Stimulated activated CD8-positive, alpha-beta memory T cell treated with anti-CD3 and anti-CD28 coated beads, Interleukin-4, amount 100 ng/mL, for 1 hour (primary cell): Measurements from ENCODE around the gene NFATC3.

ENCODE experiments used
- DNase-seq, 2 donors: peaks; one replicate each; pipeline ENCODE4 v3.0.0-alpha.2; 2020; ENCODE audit warnings: low read depth in 2 of 2, low spot score in 1 of 2

The NFATC3 gene

DNA sequence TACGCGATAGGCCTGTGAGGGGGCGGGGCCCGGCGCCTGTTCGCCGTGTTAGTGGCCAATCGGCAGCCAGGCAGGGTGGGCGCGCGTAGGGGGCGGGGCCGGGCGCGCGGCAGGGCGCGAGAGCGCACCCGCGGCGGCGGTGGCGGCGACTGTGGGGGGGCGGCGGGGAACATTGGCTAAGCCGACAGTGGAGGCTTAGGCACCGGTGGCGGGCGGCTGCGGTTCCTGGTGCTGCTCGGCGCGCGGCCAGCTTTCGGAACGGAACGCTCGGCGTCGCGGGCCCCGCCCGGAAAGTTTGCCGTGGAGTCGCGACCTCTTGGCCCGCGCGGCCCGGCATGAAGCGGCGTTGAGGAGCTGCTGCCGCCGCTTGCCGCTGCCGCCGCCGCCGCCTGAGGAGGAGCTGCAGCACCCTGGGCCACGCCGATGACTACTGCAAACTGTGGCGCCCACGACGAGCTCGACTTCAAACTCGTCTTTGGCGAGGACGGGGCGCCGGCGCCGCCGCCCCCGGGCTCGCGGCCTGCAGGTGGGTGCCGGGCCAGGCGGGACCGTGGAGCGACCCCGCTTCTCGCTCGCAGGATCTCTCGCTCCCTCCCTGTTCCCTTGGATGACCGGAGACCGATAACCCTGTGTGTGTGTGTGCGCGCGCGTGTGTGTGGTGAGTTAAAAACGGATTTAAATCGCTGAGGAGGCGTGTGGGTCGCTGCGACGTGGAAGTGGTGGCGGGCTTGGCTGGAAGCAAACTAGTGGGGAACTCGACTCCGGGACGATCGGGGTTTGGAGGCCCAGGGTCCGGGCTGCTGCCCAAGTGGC is at the start of gene NFATC3:
NFATC3 (plus strand) TSS at position 112 of the 813 bp plus-strand sequence; CDS start at position 424, 312 bp downstream.
- peak; percentile 94 to 98 for DNase-seq

DNA sequence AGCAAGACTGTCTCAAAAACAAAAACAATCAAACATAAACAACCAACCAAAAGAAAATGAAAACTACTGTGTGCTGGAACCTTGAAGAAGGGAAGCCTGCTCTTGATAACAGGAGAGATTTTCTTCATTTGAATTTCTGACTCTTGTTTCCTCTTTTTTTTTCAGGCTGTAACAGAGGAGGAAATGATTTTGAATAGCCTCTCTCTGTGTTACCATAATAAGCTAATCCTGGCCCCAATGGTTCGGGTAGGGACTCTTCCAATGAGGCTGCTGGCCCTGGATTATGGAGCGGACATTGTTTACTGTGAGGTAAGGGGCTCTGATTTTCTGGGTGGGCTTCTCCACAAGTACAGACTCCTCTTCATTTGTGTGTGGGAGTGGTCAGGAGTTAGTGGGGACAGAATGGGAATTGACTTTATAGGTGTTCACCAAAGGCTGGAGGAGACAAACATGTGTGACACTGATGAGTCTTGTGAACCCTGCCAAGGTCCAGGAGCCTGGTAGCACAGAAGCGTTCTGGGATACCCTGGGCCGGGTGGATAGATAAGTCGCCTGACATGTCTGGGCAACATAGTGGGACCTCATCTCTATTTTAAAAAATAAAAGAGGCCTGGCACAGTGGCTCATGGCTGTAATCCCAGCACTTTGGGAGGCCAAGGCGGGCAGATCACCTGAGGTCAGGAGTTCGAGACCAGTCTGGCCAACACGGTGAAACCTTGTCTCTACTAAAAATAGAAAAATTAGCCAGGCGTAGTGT is 47.2 kb upstream of the NFATC3 start:
- DNase-seq: no peak

GRCh38 chr16:68040506-68041288 is 44.5 kb upstream of the NFATC3 start:
- peak; percentile 85 to 88 for DNase-seq

- no peak for DNase-seq
Measured at GRCh38 chr16:68041783-68042182, 43.4 kb upstream of the NFATC3 start.

DNA sequence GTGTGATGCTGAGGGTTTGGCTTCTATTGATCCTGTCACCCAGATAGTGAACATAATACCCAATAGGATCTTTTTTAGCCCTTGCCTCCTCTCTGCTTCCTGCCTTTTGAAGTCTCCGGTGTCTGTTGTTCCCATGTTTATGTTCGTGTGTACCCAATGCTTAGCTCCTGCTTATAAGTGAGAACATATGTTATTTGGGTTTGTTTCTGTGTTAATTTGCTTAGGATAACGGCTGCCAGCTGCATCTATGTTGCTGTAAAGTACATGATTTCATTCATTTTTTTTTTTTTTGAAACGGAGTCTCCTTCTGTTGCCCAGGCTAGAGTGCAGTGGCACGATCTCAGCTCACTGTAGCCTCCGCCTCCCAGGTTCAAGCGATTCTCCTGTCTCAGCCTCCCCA is 39.1 kb upstream of the NFATC3 start:
- DNase-seq: no peak

DNA sequence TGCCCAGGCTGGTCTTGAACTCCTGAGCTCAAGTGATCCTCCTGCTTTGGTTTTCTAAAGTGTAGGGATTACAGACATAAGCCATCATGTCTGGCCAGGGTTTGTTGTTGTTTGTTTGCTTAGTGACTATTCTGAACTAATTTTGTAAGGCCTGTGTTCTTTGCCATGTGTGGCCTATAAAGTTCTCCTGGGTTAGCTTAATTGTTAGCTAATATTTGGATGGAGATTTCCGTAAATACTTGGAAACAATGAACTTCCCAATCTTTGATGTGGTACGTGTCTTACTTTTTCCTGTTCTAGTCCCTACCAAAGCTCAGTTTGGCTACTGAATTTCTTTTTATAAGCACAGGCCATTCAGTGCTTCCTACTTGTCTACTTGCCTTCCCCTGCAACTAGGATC is 37.2 kb upstream of the NFATC3 start:
- no peak for DNase-seq

DNA sequence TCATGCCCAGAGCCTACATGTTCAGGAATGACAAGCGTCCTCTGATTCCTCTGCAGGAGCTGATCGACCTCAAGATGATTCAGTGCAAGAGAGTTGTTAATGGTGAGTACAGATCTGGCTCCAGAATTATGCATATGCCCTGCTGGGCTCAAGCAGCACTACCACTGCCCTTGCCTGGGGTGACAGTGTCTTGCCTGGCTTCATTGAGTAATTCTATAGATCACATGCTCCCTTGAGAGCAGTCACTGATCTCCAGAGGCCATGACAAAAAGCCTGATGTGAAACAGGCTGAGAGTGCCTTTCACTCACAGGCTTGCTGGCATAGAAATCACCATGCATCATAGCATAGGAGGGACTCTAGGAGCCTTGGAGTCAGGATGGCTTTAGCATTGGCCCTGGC is 35.7 kb upstream of the NFATC3 start:
- DNase-seq: no peak

DNA sequence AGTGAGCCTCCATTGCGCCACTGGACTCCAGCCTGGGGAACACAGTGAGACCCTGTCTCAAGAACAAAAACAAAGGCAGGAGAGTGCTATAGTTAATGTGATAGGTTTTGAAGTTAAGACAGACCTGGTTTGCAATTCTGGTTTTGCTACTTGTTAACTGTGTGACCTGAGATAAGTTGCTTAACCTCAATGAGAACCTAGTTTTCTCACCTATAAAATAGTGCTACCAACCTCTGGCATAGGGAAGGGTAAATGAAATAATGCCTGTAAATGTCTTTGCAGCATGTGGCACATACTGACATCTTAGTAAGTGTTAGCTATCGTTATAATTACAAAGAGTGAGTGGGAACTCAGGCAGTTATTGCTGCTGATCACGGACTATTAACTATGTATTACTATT is 29.8 kb upstream of the NFATC3 start:
- no peak for DNase-seq

GRCh38 chr16:68059804-68060203 is 25.4 kb upstream of the NFATC3 start:
- no peak for DNase-seq

DNA sequence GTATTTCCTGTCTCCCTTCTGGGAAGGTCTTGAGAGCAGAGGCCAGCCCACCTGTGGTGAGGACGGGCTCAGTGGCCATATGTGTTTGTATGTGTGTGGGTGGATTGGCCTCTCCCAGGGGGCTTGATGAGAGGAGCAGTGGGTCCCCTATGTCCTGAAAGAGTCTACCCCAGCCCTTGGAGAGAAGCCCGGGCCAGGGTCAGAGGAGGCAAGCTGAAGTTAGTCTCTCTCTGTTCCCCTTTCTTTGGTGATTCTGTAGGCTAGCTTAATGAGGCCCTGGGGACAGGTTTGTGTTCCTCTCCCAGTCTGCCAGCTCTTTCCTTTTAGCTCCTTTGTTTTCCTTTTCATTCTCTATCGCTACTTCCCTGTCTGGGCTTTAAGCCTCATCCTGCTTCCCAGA is 23.8 kb upstream of the NFATC3 start:
- DNase-seq: no peak

DNA sequence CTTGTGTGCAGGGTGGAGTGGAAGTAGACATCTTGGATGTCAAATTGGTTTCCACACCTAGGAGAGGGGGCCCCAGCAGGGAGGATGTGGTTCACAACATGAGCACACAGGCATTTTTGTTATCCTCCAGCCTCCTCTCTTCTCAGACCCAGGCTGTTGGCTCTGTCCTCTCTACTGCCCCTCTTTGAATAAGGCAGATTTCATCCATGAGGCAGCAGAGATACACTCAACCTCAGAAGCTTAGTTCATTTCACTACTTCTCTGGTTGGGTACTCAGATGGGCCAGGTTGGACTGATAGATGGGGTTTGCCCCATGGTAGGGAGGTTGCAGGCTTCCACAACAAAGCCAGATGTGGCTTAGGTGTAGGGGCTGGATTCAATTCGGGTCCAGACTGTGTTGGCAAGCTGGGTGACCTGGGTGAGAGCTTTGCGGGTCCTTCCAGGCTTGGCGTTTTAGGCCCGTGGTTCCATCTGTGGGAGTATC is 22.2 kb upstream of the NFATC3 start:
- no peak for DNase-seq

DNA sequence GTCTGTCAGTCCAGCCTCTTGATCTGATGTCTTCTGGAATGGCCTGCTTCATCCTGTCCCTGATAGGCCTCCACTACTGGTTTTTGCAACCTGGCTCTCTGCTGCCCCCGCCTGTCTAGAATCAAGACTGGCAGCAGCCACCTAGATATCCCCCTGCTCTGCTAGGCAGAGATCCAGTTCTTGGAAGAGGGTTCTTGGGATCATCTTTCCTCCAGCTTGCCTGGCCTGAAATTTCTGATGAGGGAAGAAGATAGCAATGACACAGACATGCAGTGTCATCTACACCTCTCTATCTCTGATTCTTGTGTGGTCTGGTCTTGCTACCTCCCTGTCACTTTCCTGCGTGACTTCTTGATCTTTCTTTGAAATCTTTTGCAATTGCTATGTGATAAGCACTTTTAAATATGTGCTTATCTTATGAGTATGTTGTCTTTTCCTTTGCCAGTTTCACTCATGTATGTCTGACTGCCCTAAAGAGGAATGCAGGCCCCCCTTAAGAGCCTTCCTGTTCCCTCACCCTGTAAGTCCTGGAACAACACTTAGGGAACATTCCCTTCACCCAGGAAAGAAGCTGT is 20.3 kb upstream of the NFATC3 start:
- DNase-seq: peak in 1 of 2 donors; percentile 44

DNA sequence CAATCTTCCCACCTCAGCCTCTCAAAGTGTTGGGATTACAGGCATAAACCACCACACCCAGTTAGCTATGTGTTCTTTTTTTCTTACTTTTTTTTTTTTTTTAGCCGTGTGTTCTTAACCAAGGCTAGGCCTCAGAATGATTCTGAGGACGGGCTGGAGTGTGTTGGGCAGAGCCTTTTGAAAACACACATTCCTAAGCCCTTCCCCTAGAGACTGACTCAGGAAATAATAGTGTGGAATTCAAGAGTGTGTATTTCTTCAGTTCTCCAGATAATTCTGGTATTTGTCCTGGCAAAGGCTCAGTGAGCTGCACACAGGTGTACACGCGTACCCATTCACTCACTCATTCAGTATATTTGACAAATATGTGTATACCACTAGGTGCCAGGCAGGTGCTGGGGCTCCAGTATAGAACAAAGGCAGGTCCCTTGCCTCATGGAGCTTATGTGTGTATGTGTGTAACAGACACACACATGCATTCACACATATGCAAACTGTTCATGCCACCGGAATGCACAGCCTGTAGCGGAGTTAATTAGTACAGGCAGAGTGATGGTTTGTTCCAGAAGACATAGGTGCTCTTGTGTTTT is 19.4 kb upstream of the NFATC3 start:
- no peak for DNase-seq

- no peak for DNase-seq
Measured at GRCh38 chr16:68066763-68067162, 18.4 kb upstream of the NFATC3 start.

GRCh38 chr16:68068926-68069325 is 16.2 kb upstream of the NFATC3 start:
- no peak for DNase-seq

- no peak for DNase-seq
Measured at GRCh38 chr16:68069511-68070248, 15.5 kb upstream of the NFATC3 start.

GRCh38 chr16:68070249-68070730 is 14.9 kb upstream of the NFATC3 start:
- DNase-seq: no peak

DNA sequence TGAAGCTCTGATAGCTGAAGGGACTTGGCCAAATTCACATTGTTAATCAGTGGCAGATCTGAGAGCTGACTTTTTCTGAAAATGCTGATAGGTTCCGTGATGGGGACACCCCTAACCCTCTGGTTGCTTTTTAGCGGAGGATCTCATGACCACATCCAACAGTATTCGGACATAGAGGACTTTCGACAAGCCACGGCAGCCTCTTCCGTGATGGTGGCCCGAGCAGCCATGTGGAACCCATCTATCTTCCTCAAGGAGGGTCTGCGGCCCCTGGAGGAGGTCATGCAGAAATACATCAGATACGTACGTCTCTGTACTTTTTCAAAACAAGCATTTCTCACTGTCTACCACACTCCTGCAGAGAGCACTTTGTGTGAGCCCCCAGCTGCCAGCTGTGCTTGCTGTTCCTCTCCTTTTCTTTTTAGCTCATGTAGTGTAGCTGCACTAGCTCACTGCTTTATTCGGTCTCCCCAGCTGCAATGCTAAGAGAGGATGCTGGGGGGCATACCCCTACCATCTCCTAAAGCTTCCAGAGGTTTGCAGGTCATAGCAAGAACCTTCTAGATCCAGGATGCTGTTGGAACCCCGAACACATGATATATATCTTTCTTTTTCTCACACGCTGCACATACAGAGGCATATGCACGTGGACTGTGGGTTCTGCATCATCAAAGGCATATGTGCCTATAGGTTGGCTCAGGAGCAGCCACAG is 14.2 kb upstream of the NFATC3 start:
- no peak for DNase-seq

GRCh38 chr16:68071518-68071901 is 13.7 kb upstream of the NFATC3 start:
- DNase-seq: no peak
